ENCODE results near the gene GSN.

GSN gene

GRCh38 chr9:121302341-121302740, 34.4 kb downstream of the GSN start:
- H3K27ac ChIP-seq (ENCODE audit: low read length): no peak overlapping the region
- no peak overlapping the region for H3K9ac ChIP-seq (ENCODE audit: low read depth, low read length)
- peaks cover 3% of the 10 kb centered on the region; the same call in 1 of the 2 replicates for H3K36me3 ChIP-seq (ENCODE audit: insufficient read depth, low read depth, low read length)
- H3K4me1 ChIP-seq (ENCODE audit: insufficient read depth, low read length): peaks cover 12% of the 10 kb centered on the region; the same call in 1 of the 2 replicates
- peaks cover 33% of the 10 kb centered on the region for H3K27me3 ChIP-seq (ENCODE audit: insufficient read depth, low read length)
- H3K9me3 ChIP-seq (ENCODE audit: insufficient read depth, low read depth, low read length): no peaks in the 10 kb centered on the region
- no peak overlapping the region for H3K4me3 ChIP-seq (ENCODE audit: low read length)

- Histone ChIP-seq H3K4me3 (ENCODE audit: low read length) (no peak overlapping the region), H3K4me1 (ENCODE audit: insufficient read depth, low read length) (peaks cover 12% of the 10 kb centered on the region; the same call in 1 of the 2 replicates), H3K36me3 (ENCODE audit: insufficient read depth, low read depth, low read length) (peaks cover 3% of the 10 kb centered on the region; the same call in 1 of the 2 replicates), H3K27me3 (ENCODE audit: insufficient read depth, low read length) (peaks cover 33% of the 10 kb centered on the region), H3K9me3 (ENCODE audit: insufficient read depth, low read depth, low read length) (no peaks in the 10 kb centered on the region), H3K27ac (ENCODE audit: low read length) (no peak overlapping the region), H3K9ac (ENCODE audit: low read depth, low read length) (no peak overlapping the region)
These were observed 34.8 kb downstream of the GSN start for GRCh38 chr9:121302786-121303185.

- peaks cover 5% of the 10 kb centered on the region; the same call in 1 of the 2 replicates for H3K4me1 ChIP-seq (ENCODE audit: insufficient read depth, low read length)
- H3K36me3 ChIP-seq (ENCODE audit: insufficient read depth, low read depth, low read length): peaks cover 3% of the 10 kb centered on the region; the same call in 1 of the 2 replicates
- H3K27me3 ChIP-seq (ENCODE audit: insufficient read depth, low read length): peaks cover 33% of the 10 kb centered on the region
These were observed 35.8 kb downstream of the GSN start for GRCh38 chr9:121303456-121304451.

DNA sequence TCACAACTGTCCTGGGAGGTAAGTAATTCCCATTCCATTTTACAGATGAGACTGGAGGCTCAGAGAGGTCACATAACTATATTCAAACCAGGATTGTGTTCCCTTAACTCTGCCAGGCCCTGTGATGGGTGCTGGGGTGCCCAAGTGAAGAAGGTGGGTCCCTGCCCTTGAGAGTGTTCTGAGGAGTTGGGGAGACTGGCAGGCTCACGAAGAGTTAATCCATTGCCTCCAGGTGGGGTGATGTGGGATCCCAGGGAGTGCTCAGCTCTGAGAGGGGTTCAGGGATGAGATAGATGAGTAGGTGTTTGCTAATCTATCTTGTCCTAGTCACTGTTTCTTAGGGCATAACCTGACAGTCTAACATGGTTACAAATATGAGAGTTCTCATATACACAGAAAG, 36.7 kb downstream of the GSN start:
- H3K27me3 ChIP-seq (ENCODE audit: insufficient read depth, low read length): peaks cover 30% of the 10 kb centered on the region
- peaks cover 5% of the 10 kb centered on the region; the same call in 1 of the 2 replicates for H3K4me1 ChIP-seq (ENCODE audit: insufficient read depth, low read length)
- no peak overlapping the region for H3K9ac ChIP-seq (ENCODE audit: low read depth, low read length)
- no peaks in the 10 kb centered on the region for H3K9me3 ChIP-seq (ENCODE audit: insufficient read depth, low read depth, low read length)
- peaks cover 3% of the 10 kb centered on the region; the same call in 1 of the 2 replicates for H3K36me3 ChIP-seq (ENCODE audit: insufficient read depth, low read depth, low read length)
- H3K27ac ChIP-seq (ENCODE audit: low read length): no peak overlapping the region
- H3K4me3 ChIP-seq (ENCODE audit: low read length): no peak overlapping the region

More at GRCh38 chr9:121303456-121304451, 35.8 kb downstream of the GSN start:
- Histone ChIP-seq H3K9me3 (ENCODE audit: insufficient read depth, low read depth, low read length) (no peaks in the 10 kb centered on the region), H3K27ac (ENCODE audit: low read length) (no peak overlapping the region), H3K9ac (ENCODE audit: low read depth, low read length) (no peak overlapping the region), H3K4me3 (ENCODE audit: low read length) (no peak overlapping the region)

- no peak overlapping the region for H3K9ac ChIP-seq (ENCODE audit: low read depth, low read length)
- H3K4me1 ChIP-seq (ENCODE audit: insufficient read depth, low read length): peaks cover under 1% of the 10 kb centered on the region; the same call in 1 of the 2 replicates
- no peak overlapping the region for H3K27ac ChIP-seq (ENCODE audit: low read length)
- H3K36me3 ChIP-seq (ENCODE audit: insufficient read depth, low read depth, low read length): peaks cover 3% of the 10 kb centered on the region; the same call in 1 of the 2 replicates
- H3K27me3 ChIP-seq (ENCODE audit: insufficient read depth, low read length): peaks cover 23% of the 10 kb centered on the region
- no peak overlapping the region for H3K4me3 ChIP-seq (ENCODE audit: low read length)
- H3K9me3 ChIP-seq (ENCODE audit: insufficient read depth, low read depth, low read length): no peaks in the 10 kb centered on the region
These were observed 37.5 kb downstream of the GSN start for GRCh38 chr9:121305269-121305994.

GRCh38 chr9:121307976-121308375, 40.0 kb downstream of the GSN start:
- no peak overlapping the region for H3K9ac ChIP-seq (ENCODE audit: low read depth, low read length)
- no peaks in the 10 kb centered on the region; the same call in 1 of the 2 replicates for H3K4me1 ChIP-seq (ENCODE audit: insufficient read depth, low read length)
- no peak overlapping the region for H3K4me3 ChIP-seq (ENCODE audit: low read length)
- H3K9me3 ChIP-seq (ENCODE audit: insufficient read depth, low read depth, low read length): no peaks in the 10 kb centered on the region
- peaks cover 9% of the 10 kb centered on the region for H3K36me3 ChIP-seq (ENCODE audit: insufficient read depth, low read depth, low read length)
- H3K27ac ChIP-seq (ENCODE audit: low read length): no peak overlapping the region
- no peaks in the 10 kb centered on the region for H3K27me3 ChIP-seq (ENCODE audit: insufficient read depth, low read length)

DNA sequence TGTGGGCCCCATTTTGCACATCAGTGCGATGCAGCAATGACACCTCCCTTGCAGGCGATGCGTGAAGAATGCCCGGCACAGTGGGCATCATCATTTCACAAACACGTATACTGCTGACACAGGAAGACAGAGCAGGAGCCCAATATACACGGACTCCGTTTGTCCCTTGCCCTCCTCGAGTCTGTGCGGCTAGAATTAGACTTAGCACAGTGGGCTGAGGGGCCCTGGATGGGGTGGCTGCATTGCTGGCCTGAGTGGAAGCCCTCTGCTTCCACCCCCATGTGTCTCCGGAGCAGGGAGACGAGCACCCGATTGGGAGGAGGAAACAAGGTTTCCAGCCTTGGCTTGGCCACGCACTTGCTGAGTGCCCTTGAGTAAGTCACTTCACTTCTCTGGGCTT, 40.8 kb downstream of the GSN start:
- H3K27ac ChIP-seq (ENCODE audit: low read length): no peak overlapping the region
- no peaks in the 10 kb centered on the region; the same call in 1 of the 2 replicates for H3K4me1 ChIP-seq (ENCODE audit: insufficient read depth, low read length)
- H3K4me3 ChIP-seq (ENCODE audit: low read length): no peak overlapping the region
- H3K9me3 ChIP-seq (ENCODE audit: insufficient read depth, low read depth, low read length): no peaks in the 10 kb centered on the region
- peaks cover 7% of the 10 kb centered on the region; the same call in 1 of the 2 replicates for H3K36me3 ChIP-seq (ENCODE audit: insufficient read depth, low read depth, low read length)
- H3K9ac ChIP-seq (ENCODE audit: low read depth, low read length): no peak overlapping the region
- no peaks in the 10 kb centered on the region for H3K27me3 ChIP-seq (ENCODE audit: insufficient read depth, low read length)

- Histone ChIP-seq H3K4me3 (ENCODE audit: low read length) (no peak overlapping the region), H3K27ac (ENCODE audit: low read length) (no peak overlapping the region)
These were observed 41.2 kb downstream of the GSN start for GRCh38 chr9:121309171-121309570.

GRCh38 chr9:121309833-121310425, 42.0 kb downstream of the GSN start:
- H3K27ac ChIP-seq (ENCODE audit: low read length): no peak overlapping the region
- H3K9me3 ChIP-seq (ENCODE audit: insufficient read depth, low read depth, low read length): no peaks in the 10 kb centered on the region
- H3K4me3 ChIP-seq (ENCODE audit: low read length): no peak overlapping the region
- no peaks in the 10 kb centered on the region; the same call in 1 of the 2 replicates for H3K4me1 ChIP-seq (ENCODE audit: insufficient read depth, low read length)
- H3K27me3 ChIP-seq (ENCODE audit: insufficient read depth, low read length): no peaks in the 10 kb centered on the region
- peaks cover 7% of the 10 kb centered on the region; the same call in 1 of the 2 replicates for H3K36me3 ChIP-seq (ENCODE audit: insufficient read depth, low read depth, low read length)
- no peak overlapping the region for H3K9ac ChIP-seq (ENCODE audit: low read depth, low read length)

More at GRCh38 chr9:121309171-121309570, 41.2 kb downstream of the GSN start:
- Histone ChIP-seq H3K4me1 (ENCODE audit: insufficient read depth, low read length) (no peaks in the 10 kb centered on the region; the same call in 1 of the 2 replicates), H3K9ac (ENCODE audit: low read depth, low read length) (no peak overlapping the region), H3K9me3 (ENCODE audit: insufficient read depth, low read depth, low read length) (no peaks in the 10 kb centered on the region), H3K27me3 (ENCODE audit: insufficient read depth, low read length) (no peaks in the 10 kb centered on the region), H3K36me3 (ENCODE audit: insufficient read depth, low read depth, low read length) (peaks cover 7% of the 10 kb centered on the region; the same call in 1 of the 2 replicates)

GRCh38 chr9:121310571-121310970, 42.6 kb downstream of the GSN start:
- Histone ChIP-seq H3K27ac (ENCODE audit: low read length) (no peak overlapping the region), H3K4me3 (ENCODE audit: low read length) (no peak overlapping the region), H3K4me1 (ENCODE audit: insufficient read depth, low read length) (no peaks in the 10 kb centered on the region; the same call in 1 of the 2 replicates), H3K9ac (ENCODE audit: low read depth, low read length) (no peak overlapping the region), H3K36me3 (ENCODE audit: insufficient read depth, low read depth, low read length) (peaks cover 7% of the 10 kb centered on the region; the same call in 1 of the 2 replicates), H3K27me3 (ENCODE audit: insufficient read depth, low read length) (no peaks in the 10 kb centered on the region), H3K9me3 (ENCODE audit: insufficient read depth, low read depth, low read length) (no peaks in the 10 kb centered on the region)

- no peak overlapping the region for H3K27ac ChIP-seq (ENCODE audit: low read length)
- H3K9ac ChIP-seq (ENCODE audit: low read depth, low read length): no peak overlapping the region
- H3K4me3 ChIP-seq (ENCODE audit: low read length): no peak overlapping the region
- H3K36me3 ChIP-seq (ENCODE audit: insufficient read depth, low read depth, low read length): peaks cover 9% of the 10 kb centered on the region
- H3K9me3 ChIP-seq (ENCODE audit: insufficient read depth, low read depth, low read length): no peaks in the 10 kb centered on the region
- H3K27me3 ChIP-seq (ENCODE audit: insufficient read depth, low read length): no peaks in the 10 kb centered on the region
- H3K4me1 ChIP-seq (ENCODE audit: insufficient read depth, low read length): no peaks in the 10 kb centered on the region
These were observed 44.2 kb downstream of the GSN start for GRCh38 chr9:121312169-121312568.

Measured in iPS-20b (cell line).